ENCODE data around the gene PLXNB2.

PLXNB2 gene

DNA sequence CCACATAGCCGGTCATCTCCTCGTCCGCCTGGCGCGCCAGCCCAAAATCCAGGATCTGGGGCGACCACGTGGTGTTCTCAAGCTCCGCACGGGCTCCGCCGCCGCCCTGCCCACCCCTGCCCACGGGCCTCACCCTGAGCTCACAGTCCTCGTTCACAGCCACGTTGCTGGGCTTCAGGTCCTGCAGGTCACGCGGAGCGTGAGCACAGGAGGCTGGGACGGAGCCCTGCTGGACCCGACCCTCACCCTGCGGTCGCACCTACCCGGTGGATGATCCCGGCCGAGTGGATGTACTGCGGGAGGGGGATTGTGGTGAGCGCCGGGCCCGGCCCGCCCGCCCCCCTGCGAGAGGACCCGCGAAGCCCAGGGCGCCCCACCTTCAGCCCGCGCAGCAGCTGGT is 40.5 kb downstream of the PLXNB2 start:
- DNase-seq (ENCODE audit: low read depth in 3 of 3) = no peak

DNA sequence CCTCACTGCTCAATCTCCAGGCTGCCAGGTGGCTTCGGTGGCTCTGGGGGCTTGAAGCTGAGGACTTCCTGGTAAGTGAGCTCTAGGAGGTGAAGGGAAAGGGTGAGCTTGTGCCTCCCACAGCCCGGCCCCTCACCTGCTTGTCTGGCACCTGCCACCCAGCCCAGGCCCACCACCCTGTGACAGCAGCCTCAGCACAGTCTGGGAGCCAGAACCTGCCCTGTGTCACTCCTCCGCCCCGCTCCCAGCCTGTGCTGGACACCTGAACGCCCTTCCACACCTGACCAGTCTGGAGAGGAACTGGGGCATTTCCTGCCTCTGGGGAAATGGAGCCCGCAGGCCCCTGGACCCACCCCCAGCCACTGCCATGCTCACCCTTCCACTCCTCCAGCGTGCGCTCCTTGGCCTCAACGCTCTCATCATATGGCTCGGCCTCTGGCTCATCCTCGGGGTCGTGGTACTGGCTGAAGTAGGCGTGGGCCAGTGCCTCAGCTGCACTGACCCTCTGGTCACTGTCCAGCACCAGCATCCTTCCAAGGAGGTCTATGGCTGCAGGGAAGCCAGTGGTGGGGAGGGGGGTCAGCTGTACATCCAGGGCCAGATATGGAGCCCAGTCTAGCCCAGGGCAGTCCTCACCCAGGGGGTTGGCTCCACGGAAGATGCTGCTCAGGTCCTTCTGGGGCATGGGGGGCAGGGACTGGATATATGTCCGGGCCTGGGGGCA is 42.3 kb downstream of the PLXNB2 start:
- DNase-seq (ENCODE audit: low read depth in 3 of 3) = no peak

DNA sequence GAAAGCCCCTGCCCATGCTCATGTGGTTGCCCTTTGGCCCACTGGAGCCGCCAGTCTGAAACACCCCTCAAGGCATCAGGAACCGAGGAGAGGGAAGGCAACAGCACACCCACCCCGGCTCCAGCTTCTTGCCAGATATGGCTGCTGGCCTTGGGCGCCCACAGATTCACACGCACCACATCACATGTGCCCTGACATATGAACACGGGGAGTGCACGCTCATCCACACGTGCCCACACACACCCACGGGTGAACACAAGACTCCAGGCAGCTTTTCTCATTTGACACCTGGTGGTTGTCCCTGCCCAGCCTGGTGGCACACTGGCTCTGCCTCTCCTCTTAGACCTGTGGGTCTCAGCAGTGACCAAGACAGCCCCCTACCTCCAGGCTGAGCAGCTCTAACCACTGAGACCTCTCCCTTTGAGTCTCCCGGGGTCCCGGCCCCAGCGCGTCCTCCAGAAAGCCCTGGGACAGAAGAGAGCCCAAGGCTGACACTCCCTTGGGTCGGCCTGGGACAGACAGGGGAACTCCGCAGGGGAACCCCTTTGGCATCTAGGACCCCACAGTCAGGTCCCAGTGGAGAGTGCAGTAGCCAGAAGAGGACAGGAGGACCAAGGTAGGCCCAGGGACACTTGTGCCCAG is 43.2 kb downstream of the PLXNB2 start:
- no peak for DNase-seq (ENCODE audit: low read depth in 3 of 3)

DNA sequence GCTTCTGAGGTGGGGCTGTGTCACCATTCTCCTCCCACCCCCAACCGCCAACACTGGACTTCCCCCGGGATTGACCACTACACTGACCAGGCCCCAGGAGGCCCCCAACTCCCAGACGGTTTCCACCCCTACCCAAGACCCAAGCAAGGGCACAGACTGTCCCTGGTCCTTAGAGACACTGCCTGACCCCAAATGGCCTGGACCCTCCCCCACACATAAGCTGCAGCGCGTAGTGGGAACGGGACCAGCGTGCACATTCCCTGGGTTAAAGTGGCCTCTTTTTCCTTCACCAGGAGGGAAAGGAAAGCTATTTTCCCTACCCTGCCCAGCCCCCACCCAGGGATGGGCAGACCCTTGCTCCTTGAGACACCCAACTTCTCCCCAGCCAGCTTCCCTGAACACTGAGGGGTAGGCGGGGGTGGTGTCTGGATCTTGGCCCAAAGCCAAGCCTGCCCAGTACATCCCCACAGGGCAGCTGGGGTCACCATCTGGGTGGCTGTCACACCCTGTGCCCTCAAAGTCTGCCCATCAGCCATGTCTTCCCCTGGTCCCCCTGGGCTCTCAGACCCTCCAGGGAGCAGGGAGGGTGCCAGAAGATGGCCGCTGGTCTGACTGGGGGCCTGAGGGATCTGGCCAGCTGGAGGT is 44.4 kb downstream of the PLXNB2 start:
- DNase-seq (ENCODE audit: low read depth in 3 of 3) = no peak

DNA sequence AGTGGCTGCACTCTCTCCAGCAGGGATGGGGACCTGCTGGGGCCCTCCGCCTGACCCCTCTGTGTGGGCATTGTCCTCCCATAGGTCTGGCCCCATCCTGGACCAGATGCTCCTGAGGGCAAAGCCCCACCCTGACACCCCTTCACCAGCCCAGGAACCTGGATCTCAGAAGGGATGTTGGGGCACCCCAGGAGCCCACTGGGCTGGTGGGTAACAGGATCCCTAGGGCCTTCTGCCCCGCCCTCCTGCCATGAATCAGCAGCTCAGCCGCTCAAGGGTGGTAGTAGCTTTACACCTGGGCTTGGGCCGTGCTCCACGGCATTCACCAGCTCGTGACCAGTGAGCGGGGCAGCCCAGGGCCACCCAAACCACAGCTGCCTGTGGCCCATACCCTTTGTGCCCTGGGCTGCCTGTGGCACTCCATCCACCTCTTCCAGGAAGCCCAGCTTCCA is 45.0 kb downstream of the PLXNB2 start:
- no peak for DNase-seq (ENCODE audit: low read depth in 3 of 3)

DNA sequence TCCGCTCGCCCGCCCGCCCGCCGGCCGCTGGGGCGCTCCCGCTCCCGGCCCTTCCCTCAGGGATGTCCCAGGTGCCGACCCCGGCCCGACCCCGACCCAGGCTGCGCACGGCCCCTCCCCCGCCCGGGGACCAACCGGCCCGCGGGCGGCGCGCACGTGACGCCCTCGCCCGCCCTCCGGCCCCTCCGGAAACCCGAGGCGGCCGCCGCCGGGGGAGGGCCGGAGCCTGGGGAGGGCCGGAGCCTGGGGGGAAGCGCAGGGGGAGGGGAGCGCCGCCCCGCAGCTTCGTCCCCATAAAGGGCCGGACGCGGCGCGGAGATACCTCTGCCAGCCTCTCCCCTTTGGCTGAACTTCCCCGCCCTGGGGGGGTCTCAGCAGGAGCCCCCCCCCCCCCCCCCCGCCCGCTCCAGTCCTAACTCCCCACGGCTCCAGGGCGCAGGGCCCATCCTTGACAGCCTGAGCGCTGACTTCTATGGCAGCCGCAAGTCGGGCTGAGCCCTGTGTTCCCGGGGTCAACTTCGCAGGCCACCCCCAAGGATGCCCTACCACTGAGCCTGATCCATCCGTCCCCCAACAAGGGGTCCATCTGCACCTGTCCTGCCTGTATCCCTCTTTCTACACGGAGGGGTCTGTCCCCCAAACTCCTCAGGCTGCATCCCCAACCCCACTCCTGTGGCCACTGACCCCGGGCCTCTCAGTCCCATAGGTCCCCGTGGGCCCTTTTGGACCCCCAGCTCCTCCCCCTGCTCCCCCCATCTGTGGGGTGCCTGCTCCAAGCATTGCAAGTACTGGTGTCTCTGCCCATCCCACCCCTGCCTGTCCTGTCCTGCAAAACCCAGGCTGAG is 45.6 kb downstream of the PLXNB2 start, which contains the start of gene MAPK12:
Gene MAPK12, minus strand, starts transcription at position 69 of the 845 bp plus-strand sequence. CDS start 174 bp downstream, outside the sequence.
- DNase-seq (ENCODE audit: low read depth in 3 of 3) = no peak

DNA sequence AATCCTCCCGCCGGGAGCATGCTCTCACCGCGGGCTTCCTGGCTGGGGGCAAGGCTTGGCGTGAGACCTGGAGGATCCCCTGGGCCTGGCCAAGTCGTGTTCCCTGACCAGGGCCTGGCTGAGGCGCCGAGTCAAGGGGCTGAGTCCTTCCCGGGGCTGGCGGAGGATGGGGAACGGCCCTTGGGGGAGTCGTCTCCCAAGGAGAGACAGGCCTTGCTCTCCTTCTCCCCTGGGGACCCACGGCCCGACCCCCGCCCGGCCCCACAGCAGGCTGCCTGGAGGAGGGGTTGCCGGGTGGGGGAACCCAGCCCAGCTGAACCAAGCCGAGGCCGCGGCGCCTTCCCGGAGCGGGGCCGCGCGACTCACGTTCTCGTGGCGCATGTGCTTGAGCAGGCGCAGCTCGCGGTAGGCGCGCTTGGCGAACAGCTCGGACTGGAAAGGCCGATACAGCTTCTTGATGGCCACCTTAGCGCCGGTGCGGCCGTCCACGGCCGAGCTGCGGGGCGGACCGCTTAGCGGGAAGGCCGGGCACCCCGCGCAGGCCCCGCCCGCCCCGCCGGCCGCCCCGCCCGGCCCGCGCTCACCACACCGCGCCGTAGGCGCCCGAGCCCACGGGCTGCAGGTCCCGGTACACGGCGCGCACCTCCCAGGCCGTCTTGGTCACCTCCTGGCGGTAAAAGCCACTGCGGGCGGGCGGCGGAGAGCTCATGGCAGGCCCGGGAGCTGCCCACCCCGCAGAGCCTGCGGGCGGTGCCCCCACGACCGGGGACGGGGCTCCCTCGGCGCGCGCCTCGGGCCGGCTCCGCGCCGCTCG is 46.4 kb downstream of the PLXNB2 start:
- DNase-seq (ENCODE audit: low read depth in 3 of 3) = no peak

DNA sequence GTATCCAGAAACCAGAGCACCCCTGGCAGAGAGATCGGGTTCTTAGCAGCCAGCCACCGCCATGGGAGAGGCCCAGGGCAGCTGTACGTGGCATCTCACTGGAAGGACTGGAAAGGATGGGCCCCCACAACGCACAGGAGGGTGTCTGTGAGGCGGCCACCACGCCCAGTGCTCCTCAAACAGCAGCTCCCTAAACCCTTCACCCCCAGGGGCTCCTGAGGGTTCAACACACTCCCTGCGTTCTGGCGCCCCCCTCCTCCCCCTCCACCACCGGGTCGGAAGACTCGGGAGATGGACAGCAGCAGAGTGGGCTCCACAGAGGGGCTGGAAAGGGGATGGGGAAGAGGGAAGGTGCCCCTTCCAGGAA is 47.0 kb downstream of the PLXNB2 start:
- DNase-seq (ENCODE audit: low read depth in 3 of 3) = no peak

DNA sequence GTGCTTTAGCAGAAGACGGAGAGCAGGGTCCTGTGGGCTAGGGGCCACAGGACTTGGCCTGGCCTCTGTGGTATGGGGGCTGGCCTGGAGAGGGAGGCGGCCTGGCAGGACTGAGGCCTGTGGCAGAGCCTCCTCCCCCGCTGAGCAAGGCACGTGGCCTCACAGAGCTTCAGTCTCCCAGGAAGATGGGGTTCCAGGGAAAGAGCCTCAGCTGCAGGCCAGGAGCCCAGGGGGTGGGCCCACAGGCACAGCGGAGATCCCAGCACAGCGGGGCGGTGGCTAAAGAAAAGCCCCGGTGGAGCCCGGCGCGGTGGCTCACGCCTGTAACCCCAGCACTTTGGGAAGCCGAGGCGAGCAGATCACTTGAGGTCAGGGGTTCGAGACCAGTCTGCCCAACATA is 48.1 kb downstream of the PLXNB2 start:
- DNase-seq (ENCODE audit: low read depth in 3 of 3) = no peak

DNA sequence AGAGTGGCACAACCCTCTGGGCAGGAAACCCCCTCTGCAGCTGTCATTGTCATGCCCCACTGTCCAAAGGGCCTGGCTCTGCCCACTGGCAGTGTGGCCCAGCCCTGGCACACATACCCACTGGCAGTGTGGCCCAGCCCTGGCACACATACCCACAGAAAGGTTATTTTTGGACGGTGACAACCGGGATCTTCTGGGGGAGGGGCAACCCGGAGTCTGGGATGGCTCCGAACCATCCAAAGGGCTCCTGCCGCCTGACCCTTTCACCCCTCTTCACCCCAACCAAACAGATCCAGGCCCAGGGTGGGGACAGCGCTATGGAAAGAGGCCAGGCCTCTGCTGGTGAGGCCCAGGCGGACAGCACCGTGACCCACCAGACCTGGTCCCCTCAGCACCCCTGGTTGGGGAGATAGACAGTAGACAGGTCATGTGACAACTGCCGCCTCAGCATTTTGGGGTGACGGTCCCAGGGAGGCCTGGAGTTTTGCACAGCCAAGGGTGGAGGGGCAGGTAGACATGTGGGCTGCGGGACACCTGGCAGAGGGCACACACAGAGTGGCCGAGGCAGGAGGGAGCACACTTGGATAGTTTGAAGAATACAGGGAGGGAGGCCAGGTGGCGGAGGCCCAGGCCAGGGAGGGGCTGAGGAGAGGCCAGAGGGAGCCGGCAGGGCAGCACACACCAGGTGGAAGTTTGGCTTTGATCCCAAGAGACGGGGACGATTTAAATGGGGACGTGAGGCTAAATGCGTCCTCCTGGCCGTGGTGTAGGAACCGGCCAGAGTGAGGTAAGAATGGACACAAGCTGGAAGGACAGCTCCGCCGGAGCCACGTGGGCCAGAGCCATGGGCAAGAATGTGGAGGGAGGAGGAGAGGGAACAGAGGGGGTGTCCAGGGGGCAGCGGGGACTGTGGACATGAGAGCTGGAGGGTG is 48.8 kb downstream of the PLXNB2 start:
- DNase-seq (ENCODE audit: low read depth in 3 of 3) = no peak

DNA sequence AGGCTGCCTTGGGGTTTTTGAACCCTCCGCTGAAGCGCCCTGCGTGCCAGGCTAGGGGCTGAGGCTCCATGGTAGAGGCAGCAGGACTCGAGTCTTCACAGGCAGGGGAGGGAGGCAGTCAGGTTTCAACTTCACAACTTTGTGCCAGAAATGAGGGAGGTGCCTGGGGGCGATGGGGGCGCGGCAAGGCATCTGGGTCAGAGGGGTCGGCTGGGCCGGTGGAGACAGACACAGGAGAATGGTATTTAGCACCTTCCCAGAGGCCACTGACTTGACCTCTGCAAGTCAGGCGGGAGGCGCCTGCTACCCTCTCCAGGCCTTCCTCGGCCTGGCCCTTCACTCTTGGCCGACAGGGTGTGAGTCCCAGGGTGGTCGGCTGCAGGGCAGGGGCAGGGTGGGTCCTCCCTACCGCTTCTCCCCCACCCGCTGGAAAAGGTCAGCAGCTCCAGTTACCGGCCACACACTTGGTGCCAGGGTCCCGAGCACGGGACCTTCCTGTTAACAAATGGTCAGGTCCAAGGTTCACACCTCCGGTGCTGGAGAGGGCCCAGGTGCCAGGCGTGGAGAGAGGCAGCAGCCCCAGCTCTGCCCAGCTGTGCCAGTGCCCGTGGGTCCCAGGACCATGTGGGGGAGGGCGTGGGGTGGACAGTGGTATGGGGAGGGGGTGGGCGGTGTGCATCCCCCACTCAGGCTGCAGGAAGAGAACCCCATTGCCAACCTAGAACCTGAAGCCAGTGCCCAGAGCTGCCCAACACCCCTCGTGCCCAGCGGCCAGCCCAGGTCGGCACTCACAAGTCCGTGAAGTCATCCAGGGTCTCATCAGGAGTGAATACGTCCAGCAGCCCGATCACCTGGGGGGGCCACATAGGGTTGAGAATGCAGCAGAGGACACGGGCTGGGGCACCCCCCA is 49.7 kb downstream of the PLXNB2 start:
- DNase-seq (ENCODE audit: low read depth in 3 of 3) = no peak

DNA sequence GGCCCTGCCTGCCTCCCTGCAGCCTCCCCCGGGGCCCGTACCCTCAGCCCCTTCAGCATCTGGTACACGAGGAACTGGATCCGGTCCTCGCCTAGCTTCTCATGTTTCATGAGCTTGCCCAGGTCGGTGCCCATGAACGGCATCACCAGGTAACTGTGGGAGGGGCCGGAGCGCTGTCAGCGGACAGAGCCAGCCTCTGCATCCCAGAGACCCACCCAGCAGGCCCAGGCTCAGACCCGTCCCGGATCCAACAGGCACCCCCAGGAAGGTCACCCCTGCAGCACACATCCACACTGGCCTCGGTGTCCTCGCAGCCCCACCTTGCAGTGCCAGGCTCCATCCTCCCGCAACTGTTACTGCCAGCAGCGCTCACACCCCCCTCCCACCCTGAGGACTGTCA is 50.4 kb downstream of the PLXNB2 start:
- no peak for DNase-seq (ENCODE audit: low read depth in 3 of 3)

DNA sequence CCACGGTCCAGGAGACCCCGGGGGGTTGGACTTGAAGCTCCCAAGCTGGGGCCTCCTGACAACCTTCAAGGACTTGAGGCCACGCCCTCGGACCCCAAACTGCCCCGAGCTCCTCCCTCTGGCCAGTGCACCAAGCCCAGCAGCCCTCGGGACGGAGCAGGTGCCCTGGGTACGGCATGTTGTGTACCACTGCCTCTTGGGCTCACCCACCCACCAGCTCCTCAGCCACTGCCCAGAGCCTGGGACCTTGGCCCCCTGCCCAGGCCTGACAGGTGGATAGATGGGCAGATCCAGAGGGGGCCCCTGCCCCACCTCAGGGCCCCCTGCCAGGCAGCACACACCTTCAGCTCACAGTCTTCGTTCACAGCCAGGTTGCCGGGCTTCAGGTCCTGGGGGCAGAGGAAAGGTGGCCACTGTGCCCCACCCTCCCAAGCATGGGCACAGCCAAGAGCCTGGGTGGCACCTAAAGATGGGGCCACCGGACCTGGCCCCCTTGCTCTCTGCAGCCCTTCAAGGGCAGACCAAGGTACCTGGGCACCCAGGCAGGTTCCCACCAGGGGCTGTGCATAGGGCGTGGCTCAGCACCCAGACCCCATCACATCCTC is 51.1 kb downstream of the PLXNB2 start:
- DNase-seq (ENCODE audit: low read depth in 3 of 3) = no peak

DNA sequence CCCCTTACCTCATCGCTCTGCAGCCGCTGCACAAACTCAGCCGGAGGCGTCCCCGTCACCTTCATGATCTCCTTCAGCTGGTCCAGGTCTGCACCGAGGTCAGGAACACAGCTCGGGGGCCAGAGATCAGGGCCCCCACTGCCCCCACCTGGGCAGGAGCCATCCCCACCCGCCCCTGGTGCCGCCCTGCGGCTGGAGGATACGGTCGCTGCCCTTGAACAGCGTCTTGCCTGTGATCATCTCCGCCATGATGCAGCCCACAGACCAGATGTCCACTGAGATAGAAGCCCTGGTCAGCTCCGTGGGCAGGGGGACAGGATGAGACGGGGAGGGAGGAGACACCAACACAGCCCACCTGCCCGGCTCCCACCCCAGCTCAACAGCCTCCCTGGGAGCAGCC is 51.8 kb downstream of the PLXNB2 start:
- no peak for DNase-seq (ENCODE audit: low read depth in 3 of 3)

DNA sequence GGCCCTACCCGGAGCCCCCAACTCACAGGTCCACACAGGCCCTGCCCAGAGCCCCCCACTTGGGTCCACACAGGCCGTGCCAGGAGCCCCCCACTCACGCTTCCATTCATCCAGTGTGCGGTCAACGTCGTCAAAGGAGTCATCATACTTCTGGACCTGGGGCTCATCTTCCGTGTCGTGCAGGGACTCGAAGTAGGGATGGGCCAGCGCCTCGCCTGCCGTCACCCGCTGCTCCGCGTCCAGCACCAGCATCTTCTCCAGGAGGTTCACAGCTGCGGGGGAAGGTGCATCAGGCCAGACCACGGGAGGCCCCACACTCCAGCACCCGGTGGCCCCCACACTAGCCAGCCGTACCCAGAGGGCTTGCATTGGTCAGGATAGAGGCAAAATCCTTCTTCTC is 52.3 kb downstream of the PLXNB2 start:
- DNase-seq (ENCODE audit: low read depth in 3 of 3) = no peak

DNA sequence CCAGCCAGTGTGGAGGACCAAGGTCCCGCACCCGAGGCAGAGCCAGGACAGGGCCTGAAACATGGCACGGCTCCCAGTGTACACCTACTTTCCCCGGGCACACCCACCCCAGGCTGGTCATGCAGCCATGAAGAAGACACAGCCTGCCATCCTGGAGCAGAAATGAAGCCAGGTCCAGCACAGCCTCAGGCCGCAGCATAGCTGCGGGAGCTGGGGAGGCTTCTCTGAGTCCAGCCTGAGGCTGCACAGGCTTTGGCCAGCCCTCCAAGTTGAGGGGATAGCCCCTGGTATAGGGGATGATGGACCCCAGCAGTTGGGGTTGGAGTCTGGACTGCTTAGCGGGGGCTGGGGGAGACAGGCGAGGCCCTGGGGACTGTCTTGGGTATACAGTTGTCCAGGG is 53.5 kb downstream of the PLXNB2 start:
- no peak for DNase-seq (ENCODE audit: low read depth in 3 of 3)

DNA sequence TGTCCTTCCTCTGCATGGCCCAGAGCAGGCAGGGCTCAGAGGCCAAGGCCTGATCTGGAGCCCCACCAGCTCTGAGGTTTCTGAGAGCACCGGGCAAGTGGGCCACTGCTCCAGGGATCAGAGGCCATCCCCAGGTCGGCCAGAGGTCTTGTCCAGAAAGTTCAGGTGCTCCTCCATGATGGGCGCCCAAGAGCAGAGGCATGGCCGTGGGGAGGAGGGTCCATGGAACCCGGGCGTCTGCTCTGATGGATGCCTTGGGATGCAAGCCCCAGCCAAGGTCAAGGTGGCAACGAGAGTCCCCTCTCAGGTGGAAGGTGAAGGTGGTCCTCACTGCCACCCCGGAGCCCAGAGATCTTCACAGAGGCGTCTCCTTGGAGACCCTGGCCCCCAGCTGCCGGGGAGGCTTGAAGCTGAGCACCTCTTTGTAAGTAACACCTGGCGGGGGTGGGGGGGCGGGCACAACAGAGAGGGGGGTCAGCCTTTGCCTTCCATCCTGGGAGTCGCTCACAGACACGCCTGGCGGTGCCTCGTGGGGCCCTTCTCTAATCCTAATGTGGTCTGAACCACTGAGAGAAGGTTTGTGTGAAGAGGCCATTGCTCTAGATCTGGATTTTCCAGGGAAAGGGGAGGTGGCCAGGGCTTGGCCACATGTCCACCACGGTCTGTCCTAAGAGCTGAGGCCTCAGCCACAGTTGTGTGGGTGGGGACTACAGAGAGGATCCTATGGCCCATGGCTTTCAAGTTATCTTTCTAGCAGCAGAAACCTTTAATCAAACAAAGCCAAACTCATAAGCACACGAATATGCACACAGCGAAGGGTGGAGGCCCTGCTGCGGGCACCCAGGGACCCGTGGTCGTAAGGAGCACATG is 54.2 kb downstream of the PLXNB2 start:
- DNase-seq (ENCODE audit: low read depth in 3 of 3) = no peak
